Smooth muscle cell of the brain vasculature (primary cell): ENCODE results near the gene NRDE2.
"Not testable (repeated sequence)": the region's sequence is repeated elsewhere in the genome, so short reads cannot be mapped to it uniquely, and the experiment has no call there.

Experiments
- DNase-seq: peaks from one replicate; pipeline ENCODE4 v3.0.0-alpha.2; 2012; ENCODE audit warnings: low read depth, low spot score

The NRDE2 gene

GRCh38 chr14:90344331-90345238 is 12.8 kb upstream of the NRDE2 start:
- no peak for DNase-seq

- no peak for DNase-seq
Observed at GRCh38 chr14:90342327-90342726, 10.6 kb upstream of the NRDE2 start.

DNA sequence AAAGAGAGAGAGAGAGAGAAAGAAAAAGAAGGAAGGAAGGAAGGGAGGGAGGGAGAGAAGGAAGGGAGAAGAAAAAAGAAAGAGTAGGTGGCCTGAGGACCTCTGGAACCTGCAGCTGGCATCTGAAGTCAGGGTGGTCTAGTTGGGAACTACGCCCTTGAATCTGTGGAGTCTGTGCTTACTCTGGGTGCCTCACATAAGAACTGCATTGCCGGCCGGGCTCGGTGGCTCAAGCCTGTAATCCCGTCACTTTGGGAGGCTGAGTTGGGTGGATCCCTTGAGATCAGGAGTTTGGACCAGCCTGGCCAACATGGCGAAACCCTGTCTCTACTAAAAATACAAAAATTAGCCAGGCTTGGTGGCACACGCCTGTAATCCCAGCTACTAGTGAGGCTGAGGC is 10.0 kb upstream of the NRDE2 start:
- no peak for DNase-seq

- not testable (repeated sequence) for DNase-seq
Observed at GRCh38 chr14:90341232-90341631, 9.5 kb upstream of the NRDE2 start.

GRCh38 chr14:90336985-90337384 is 5.2 kb upstream of the NRDE2 start:
- DNase-seq, result no peak

GRCh38 chr14:90336401-90336800 is 4.7 kb upstream of the NRDE2 start:
- no peak for DNase-seq

GRCh38 chr14:90332271-90332584 is 487 bp upstream of the NRDE2 start:
- no peak for DNase-seq

- no peak for DNase-seq
Observed at GRCh38 chr14:90330203-90331196, 1.2 kb downstream of the NRDE2 start.

GRCh38 chr14:90321891-90322290 is 9.8 kb downstream of the NRDE2 start:
- no peak for DNase-seq

DNA sequence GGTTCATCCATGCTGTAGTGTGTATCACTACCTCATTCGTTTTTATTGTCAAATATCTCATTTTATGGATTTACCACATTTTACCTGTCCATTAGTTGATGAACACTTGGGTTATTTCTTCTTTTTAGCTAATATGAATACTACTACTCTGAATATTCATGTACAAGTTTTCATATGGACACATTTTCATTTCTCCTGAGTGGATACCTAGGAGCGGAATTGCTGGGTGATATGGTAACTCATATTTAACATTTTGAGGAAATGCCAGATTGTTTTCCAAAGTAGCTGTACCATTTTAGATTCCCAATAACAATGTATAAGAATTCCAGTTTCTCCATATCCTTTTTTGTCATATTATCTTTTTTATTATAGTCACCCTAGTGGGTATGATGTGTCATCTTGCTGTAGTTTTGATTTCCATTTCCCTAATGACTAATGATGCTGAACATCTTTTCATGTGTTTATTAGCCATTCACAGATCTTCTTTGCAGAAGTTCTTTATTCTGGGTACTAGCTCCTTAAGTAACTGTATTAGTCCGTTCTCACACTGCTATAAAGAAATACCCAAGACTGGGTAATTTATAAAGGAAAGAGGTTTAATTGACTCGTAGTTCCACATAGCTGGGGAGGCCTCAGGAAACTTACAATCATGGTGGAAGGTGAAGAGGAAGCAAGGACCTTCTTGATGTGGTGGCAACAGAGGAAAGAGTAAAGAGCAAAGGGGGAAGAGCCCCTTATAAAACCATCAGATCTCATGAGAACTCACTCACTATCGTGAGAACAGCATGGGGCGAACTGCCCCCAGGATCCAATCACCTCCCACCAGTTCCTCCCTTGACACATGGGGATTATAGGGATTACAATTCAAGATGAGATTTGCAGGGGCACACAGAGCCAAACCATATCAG is 11.9 kb downstream of the NRDE2 start:
- DNase-seq, result no peak

- no peak for DNase-seq
Observed at GRCh38 chr14:90319173-90319572, 12.6 kb downstream of the NRDE2 start.

- DNase-seq, result no peak
Observed at GRCh38 chr14:90318016-90318415, 13.7 kb downstream of the NRDE2 start.

GRCh38 chr14:90317286-90317685 is 14.5 kb downstream of the NRDE2 start:
- no peak for DNase-seq

GRCh38 chr14:90308561-90308960 is 23.2 kb downstream of the NRDE2 start:
- no peak for DNase-seq

DNA sequence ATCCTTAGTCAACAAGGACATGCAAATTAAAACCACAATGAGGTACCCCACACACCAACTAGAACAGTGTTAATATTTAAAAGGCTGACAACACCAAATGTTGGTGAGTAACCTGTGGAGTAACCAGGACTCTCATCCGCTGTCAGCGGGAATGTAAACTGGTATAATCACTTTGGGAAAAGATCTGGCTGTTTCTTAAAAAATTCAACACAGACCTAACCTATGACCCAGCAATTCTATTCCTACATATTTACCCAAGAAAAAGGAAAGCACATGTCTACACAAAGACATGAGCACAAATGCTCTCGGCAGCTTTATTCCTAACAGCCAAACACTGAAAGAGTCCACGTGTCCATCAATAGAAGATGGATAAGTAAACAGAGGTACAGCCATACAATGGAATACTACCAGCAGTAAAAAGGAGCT is 26.6 kb downstream of the NRDE2 start:
- DNase-seq, result no peak

- no peak for DNase-seq
Observed at GRCh38 chr14:90304502-90304901, 27.2 kb downstream of the NRDE2 start.

DNA sequence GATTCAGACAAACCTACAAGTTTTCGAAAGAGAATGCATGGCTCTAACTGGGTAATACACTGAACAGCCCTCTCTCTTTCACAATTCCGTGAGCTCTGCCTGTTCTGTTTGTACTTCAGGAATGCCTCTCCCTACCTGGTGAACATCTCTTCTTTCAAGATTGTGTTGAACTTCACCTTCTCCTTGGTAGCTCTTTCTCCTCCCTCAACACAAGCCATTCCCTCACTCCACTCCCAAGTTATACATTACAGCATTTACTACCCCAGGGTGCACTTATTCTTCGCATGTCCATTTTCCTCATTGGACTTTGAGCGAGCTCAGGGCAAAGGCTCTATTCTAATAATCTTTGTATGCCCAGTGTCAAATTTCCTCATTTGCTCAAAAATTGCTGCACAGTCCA is 28.3 kb downstream of the NRDE2 start:
- no peak for DNase-seq

- no peak for DNase-seq
Observed at GRCh38 chr14:90302529-90303303, 29.0 kb downstream of the NRDE2 start.

- DNase-seq, result peak; percentile 12
Observed at GRCh38 chr14:90301668-90302090, 30.1 kb downstream of the NRDE2 start.

GRCh38 chr14:90301122-90301521 is 30.6 kb downstream of the NRDE2 start:
- no peak for DNase-seq

DNA sequence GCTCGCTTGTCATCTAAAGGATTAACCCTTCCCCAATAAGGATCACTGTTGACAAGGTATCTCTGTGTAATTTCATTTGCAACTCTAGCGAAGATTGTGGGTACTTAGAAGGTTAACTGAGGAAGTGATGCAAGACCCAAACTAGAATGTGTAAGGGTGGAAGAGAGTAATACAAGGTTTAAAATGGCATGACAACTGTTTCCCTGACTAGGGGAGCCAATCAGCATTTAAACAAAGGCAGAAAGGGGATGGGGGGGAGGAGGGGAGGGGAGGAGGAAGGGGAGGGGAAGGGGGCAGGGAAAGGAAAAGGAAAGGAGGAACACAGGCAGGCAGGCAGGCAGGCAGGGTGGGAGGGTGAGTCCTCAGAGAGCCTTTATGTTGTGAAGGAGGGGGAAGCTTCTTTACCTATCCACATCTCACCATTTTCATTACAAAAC is 31.1 kb downstream of the NRDE2 start:
- no peak for DNase-seq
